ENCODE results near the gene TMPRSS12.

GRCh38 chr12:50928392-50928791 is 85.7 kb downstream of the TMPRSS12 start:
- TF ChIP-seq EZH2 (IDR thresholded peaks at IDR 0.05; ENCODE audit: borderline replicate concordance, low read length) (no peak), CTCF (IDR thresholded peaks at IDR 0.05; ENCODE audit: low read length) (no peak)

Data from OCI-LY1 (cell line).